ENCODE data around the gene MFRP. TPM values are rescaled to one million over a fixed set of nuclear protein-coding genes. Genes with fewer than 3 reads are reported as not detected.

Gene MFRP
- total and polyA plus RNA-seq, 9 of the 15 experiments (the other 6 are each of a cell fraction or from before 2014, with no cell fraction given): not detected

- TF ChIP-seq ZFP91 (CRISPR knock-in tag; IDR thresholded peaks at IDR 0.05): peak; percentile 69; the same call in 1 of the 2 replicates
- TF ChIP-seq AFF4 (CRISPR knock-in tag; IDR thresholded peaks at IDR 0.05): no peak
- no peak for TF ChIP-seq CBX3 (IDR thresholded peaks at IDR 0.05; ENCODE audit: borderline replicate concordance in 1 of 2, low read length in 2 of 2)
- no peak for TF ChIP-seq SMAD1 (IDR thresholded peaks at IDR 0.05; ENCODE audit: low read depth, low read length, partially characterized antibody)
- no peak for TF ChIP-seq MGA (IDR thresholded peaks at IDR 0.05)
- TF ChIP-seq TAF9B (IDR thresholded peaks at IDR 0.05; ENCODE audit: partially characterized antibody): no peak
- TF ChIP-seq TOE1 (IDR thresholded peaks at IDR 0.05; ENCODE audit: borderline replicate concordance): no peak
- TF ChIP-seq TOE1 (CRISPR knock-in tag; IDR thresholded peaks at IDR 0.05; ENCODE audit: borderline replicate concordance, low read depth): no peak
- TF ChIP-seq MTA3 (IDR thresholded peaks at IDR 0.05; ENCODE audit: borderline replicate concordance): peak; percentile 34; the same call in 1 of the 2 replicates
Observed at GRCh38 chr11:119377112-119377901, 30.8 kb upstream of the MFRP start (continued).

Data from K562 (cell line).